Measurements from ENCODE around the gene EPS15.

DNA sequence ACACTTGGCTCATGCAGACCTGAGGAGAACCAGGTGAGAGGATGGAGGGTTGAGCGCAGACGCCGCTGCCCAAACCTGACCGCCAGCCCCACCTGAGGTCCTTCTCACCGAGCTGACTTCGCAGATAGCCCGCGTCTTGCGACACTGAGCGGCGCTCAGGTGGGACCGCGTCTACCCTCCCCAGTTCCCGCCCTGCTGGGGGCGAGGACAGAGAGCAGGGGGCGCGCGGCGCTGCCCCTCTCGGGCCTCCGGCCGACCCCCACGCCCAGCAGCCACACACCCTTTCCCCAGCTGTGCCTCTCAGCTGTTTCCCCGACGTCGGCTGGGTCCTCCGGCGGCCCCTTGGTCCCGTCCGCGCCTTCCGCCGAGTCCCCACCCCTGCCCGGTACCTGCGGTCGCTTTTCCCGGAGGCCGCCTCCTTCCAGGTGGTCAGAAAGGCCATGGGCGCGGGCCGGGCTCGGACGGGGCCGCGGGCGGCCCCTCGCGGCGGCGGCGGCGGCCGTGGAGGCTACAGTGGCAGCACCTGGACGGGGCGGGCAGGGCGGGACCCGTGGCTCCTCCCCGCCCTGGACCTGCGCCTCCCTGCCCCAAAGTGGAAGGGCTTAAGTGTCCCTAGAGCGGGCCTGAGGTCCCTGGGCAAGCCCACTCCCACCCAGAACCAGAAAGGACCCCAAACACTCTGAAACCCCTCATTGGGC, 174.3 kb downstream of the EPS15 start:
- TF ChIP-seq POLR2A (IDR thresholded peaks at IDR 0.05) (no peak), CTCF (IDR thresholded peaks at IDR 0.05) (no peak)
